Activated CD4-positive, alpha-beta memory T cell treated with anti-CD3 and anti-CD28 coated beads for 36 hours (primary cell): Measurements from ENCODE around the gene AFG3L2. TPM values are rescaled to one million over a fixed set of nuclear protein-coding genes. Genes with fewer than 3 reads are reported as not detected.

Experiments used
- CTCF ChIA-PET: fragments of 350-600 bp; sonication (Branson Sonifier 250); formaldehyde crosslinking; loops from one replicate; lab custom pipeline; 2021; ENCODE audit warnings: antibody characterized with exemption, inconsistent platforms; lab: Charles Lee
- POLR2A ChIA-PET: fragments of 350-600 bp; sonication (Branson Sonifier 250); formaldehyde crosslinking; loops from one replicate; lab custom pipeline; 2021; ENCODE audit warnings: antibody characterized with exemption; lab: Charles Lee
- DNase-seq: peaks from one replicate; pipeline ENCODE4 v3.0.0-alpha.2; 2020
- H3K27ac Mint-ChIP-seq: one replicate; pipeline ENCODE4 v1.8.0; 2021; ENCODE audit warnings: mixed read lengths
- H3K27me3 Mint-ChIP-seq: one replicate; pipeline ENCODE4 v1.8.0; 2021; ENCODE audit warnings: mixed read lengths
- H3K36me3 Mint-ChIP-seq: one replicate; pipeline ENCODE4 v1.8.0; 2021; ENCODE audit warnings: mixed read lengths
- H3K4me1 Mint-ChIP-seq: one replicate; pipeline ENCODE4 v1.8.0; 2021; ENCODE audit warnings: low read depth, mixed read lengths
- H3K4me3 Mint-ChIP-seq: one replicate; pipeline ENCODE4 v1.8.0; 2021; ENCODE audit warnings: mild to moderate bottlenecking, mixed read lengths
- H3K9me3 Mint-ChIP-seq: one replicate; pipeline ENCODE4 v1.8.0; 2021; ENCODE audit warnings: mixed read lengths
- intact Hi-C: fragments of 100-400 bp; cut with micrococcal nuclease; formaldehyde crosslinking; loops from one replicate; pipeline ENCODE4 v1.15.1; 2023
- total RNA-seq, 2 experiments: library from RNA; stranded (reverse); gene quantifications; one replicate each; pipeline ENCODE4 v1.2.3, GENCODE V29; 2021

Gene AFG3L2
- total RNA-seq, 2 experiments from 2014 or later, result 45.2 to 48.8 TPM

DNA sequence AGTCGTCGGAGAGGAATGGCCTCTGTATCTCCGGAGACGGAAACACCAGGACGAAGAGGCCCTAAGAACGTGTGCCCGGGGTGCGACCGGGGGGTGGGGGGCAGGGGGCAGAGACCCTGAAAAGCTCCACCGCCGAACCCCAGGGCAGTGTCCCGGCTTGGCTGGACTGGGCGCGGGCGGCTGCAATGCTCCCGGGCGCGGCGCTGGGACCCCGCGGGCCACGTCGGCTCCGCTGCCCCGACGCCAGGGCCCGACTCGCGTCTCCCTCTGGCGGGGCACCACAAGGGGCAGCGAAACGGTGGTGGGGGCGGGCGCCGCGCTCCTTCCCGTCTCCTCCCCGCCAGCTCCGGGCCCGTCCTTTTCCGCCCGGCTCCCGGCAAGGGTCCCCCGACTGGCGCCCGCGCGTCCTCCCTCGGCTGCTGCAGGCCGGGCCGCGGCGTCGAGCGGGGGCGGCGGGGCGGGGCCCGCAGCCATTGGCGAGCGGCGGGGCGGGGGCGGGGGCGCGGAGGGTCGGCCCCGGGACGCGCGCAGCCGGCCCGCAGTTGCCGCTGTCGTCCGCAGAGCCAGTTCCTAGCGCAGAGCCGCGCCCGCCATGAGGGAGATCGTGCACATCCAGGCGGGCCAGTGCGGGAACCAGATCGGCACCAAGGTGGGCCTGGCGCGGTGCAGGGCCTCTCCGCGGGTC lies 69.2 kb downstream of the AFG3L2 start, which contains the start of gene TUBB6:
TSS of gene TUBB6 (plus strand) at position 541 of the 685 bp plus-strand sequence. CDS start at position 593, 52 bp downstream.
- DNase-seq, result peak; percentile 48
- Mint-ChIP-seq H3K4me1 (peaks cover 10% of the 10 kb centered on the region), H3K9me3 (peaks cover 6% of the 10 kb centered on the region), H3K36me3 (peaks cover 6% of the 10 kb centered on the region), H3K27me3 (peaks cover 41% of the 10 kb centered on the region), H3K27ac (no peak within 1 kb of the TSS), H3K4me3 (peak within 1 kb of the TSS; percentile 72)
- POLR2A ChIA-PET, result no interaction called here
- CTCF ChIA-PET, result interaction anchor here (0.6 kb wide), 1 partner anchor 396 kb away, joined by 3 read pairs; no protein-coding TSS in a partner anchor
- intact Hi-C loops, result no loop called here

DNA sequence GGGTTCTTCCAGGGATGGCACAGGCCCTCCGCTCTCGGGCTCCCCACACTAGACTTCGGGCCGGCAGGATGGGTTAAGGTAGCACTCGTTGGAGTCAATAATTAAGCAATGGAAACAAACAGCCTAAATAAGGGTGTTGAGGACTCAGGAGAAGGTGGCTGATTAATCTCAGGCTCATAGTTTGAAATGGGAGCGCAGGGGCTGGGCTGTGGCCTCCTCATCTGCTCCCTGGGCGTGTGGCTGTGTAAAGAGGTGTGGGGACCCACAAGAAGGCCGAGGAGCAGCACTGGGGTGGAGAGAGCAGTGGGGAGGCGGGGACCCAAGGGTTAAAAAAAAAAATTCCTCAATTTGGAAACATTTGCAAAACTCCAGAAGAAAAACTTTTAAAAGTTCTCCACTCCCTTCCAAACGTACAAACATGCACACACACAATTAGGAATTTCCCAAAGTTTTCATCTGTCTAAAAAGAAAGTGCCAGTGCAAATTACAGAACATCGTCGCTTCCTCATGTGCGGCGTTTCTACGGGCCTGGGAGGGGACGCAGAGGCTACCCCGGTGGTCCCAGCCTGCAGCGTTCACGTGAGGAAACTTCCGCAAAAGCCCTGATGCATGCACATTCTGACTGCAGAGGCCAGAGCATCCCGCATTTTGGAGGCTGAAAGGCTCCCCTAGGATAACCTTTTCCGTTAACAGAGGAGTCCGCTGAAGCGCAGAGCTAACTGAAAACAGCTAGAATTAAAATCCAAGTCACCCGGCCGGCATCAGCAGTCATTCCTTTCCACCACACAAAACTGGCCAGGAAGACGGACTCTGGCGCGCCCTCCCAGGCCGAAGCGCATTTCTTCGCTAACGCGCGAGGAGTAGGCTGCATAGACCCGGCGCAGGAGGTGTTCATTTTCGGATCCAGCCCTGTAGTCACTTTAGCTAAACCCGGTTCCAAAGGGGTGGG lies 70.0 kb downstream of the AFG3L2 start:
- intact Hi-C loops, result no loop called here
- H3K27me3 Mint-ChIP-seq, result peaks cover 41% of the 10 kb centered on the region
- no peak for DNase-seq

DNA sequence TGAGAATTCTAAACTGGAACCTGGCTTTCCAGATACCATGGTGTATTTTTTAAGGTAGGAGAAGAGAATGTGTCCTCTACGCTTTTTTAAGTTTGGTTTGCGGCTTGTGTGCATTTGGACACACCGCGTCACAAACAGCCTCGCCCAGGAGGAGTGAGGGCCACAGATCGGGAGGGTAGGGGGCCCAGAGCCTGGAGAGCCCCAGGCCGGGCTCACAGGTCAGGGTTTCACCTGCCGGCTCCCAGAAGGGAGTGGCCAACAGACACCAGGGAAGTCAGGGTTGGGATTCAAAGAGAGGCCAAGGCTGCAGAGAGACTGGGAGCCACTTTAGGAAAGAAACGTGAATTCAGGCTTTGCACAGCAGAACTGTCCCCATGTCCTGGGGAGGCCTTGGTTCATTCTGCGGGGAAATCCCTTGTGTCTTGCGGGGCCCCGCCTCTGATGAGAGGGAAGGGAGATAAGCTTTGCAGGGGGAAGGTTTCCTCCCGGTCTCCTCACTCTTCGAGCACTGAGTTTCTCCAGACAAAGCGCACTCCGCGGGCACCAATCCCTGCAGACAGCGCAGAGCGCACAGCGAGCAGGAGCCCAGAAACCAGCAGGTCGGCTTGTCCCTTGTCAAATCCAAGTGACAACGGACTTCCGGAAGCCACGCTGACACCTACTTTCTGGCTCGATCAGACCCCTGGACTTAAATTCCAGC lies 70.9 kb downstream of the AFG3L2 start:
- DNase-seq, result no peak
- POLR2A ChIA-PET, result no interaction called here
- H3K36me3 Mint-ChIP-seq, result peaks cover 2% of the 10 kb centered on the region
- peaks cover 10% of the 10 kb centered on the region for H3K4me1 Mint-ChIP-seq
- CTCF ChIA-PET, result no interaction called here
- H3K9me3 Mint-ChIP-seq, result no peaks in the 10 kb centered on the region
- intact Hi-C loops, result no loop called here
- no peak overlapping the region for H3K27ac Mint-ChIP-seq
- peaks cover 40% of the 10 kb centered on the region for H3K27me3 Mint-ChIP-seq
- H3K4me3 Mint-ChIP-seq, result no peak overlapping the region

More for the DNA sequence above, 70.0 kb downstream of the AFG3L2 start:
- no peak overlapping the region for H3K27ac Mint-ChIP-seq
- peaks cover 10% of the 10 kb centered on the region for H3K4me1 Mint-ChIP-seq
- H3K9me3 Mint-ChIP-seq, result peaks cover 3% of the 10 kb centered on the region
- peak overlapping the region; percentile 72 for H3K4me3 Mint-ChIP-seq
- peaks cover 6% of the 10 kb centered on the region for H3K36me3 Mint-ChIP-seq
- ChIA-PET CTCF (interaction anchor here (0.6 kb wide), 1 partner anchor 395 kb away, joined by 3 read pairs; no protein-coding TSS in a partner anchor), POLR2A (no interaction called here)

DNA sequence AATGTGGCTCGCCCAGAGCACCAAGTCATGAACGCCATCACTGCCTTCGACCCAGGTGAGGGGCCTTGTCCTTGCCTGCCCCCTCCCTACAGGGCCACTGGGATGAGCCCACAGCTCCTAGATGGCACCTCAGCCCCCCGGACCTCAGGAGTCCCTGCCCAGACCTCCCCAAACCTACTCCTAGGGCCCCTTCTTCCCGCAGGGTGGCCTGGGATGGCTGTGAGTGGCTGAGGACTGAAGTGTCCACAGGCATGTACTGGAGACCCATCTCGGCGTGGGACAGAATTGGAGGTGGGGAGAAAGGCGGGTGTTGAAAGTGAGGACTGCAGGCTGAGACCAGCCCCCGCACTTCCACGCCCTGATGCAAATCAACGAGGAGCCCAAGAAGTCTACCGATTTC lies 71.8 kb downstream of the AFG3L2 start:
- H3K4me3 Mint-ChIP-seq, result no peak overlapping the region
- CTCF ChIA-PET, result no interaction called here
- H3K27ac Mint-ChIP-seq, result no peak overlapping the region
- H3K4me1 Mint-ChIP-seq, result peaks cover 10% of the 10 kb centered on the region
- no peak for DNase-seq
- intact Hi-C loops, result no loop called here
- peaks cover 36% of the 10 kb centered on the region for H3K27me3 Mint-ChIP-seq
- no peaks in the 10 kb centered on the region for H3K9me3 Mint-ChIP-seq
- POLR2A ChIA-PET, result no interaction called here
- H3K36me3 Mint-ChIP-seq, result peaks cover 2% of the 10 kb centered on the region

DNA sequence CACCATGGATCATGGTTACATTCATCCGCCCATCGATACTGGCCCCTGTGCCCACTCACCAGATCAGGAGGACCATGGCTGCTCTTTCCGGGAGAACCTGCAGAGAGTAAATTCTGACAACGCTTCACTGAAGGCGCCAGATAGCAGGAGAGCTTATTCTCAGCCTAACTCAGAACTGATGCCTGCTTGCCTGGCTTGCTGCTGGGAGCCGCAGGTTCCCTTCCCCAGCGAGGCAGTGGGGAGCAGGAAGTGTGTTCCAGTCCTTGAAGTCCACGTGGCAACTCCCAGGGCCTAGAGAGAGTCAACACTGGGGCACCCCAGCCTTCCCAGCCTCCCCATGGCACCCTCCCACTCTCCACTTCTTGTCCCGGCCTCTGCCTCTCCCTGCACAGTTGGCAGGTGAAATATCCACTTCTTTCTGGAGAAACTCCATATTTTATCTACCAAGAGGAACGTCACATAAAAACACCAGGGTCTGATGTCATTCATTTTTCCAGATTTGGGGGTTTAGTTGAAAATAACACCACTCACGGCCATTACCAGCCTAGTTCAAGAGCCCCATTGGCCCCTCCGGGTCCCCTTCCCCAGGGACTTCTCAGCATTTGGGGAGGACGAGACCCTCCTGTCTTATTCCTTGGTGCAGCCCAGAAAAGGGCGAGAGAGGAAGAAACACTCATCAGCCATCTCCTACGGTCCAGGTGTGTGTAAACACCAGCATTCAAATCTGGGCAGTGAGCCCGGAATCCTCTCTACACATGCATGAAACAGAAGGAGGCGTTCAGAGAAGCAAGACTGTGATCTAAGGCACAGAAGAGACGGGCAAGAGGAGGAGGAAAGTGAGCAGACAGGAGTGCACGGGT lies 72.4 kb downstream of the AFG3L2 start:
- intact Hi-C loops, result no loop called here
- CTCF ChIA-PET, result no interaction called here
- Mint-ChIP-seq H3K27me3 (peaks cover 33% of the 10 kb centered on the region), H3K4me1 (peaks cover 10% of the 10 kb centered on the region), H3K36me3 (no peaks in the 10 kb centered on the region), H3K9me3 (no peaks in the 10 kb centered on the region), H3K27ac (no peak overlapping the region), H3K4me3 (no peak overlapping the region)
- no peak for DNase-seq
- POLR2A ChIA-PET, result no interaction called here

DNA sequence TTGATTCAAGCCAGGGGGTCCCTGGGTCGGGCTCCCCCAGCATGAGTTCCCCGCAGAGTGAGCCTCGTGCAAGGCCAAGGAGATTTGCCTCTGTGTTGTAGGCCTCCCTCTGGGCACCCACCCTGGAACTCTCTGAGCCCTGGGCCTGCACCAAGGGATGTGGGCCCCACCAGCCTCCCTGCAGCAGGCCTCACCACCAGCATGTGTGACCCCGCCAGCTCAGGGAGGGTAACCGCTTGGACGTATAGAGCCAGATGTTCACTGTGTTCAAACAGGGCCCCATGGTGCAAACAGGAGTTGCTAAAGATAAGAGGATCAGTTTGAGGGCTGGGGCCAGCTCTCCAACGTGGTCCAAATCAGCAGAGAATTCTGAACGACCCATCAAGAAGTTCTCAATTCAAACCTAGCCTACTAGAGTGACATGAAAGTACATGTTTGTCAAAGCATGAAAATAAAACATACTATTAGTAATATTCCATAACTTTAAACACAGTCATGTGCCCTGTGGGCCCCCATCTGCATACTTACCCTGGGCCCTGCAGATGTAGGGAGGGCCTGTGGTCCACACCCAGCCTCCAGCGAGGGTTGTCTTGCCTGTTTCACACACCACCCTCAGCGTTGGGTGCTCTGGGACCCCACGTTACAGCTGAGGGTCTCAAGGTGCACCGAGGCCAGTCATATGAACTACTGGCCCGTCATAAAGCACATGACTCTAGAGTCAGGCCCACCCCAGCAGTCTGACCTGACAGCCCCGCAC lies 74.5 kb downstream of the AFG3L2 start:
- H3K27me3 Mint-ChIP-seq, result peaks cover 27% of the 10 kb centered on the region
- intact Hi-C loops, result no loop called here
- DNase-seq, result no peak
- H3K4me1 Mint-ChIP-seq, result peaks cover 10% of the 10 kb centered on the region
- H3K27ac Mint-ChIP-seq, result no peak overlapping the region
- H3K9me3 Mint-ChIP-seq, result no peaks in the 10 kb centered on the region
- CTCF ChIA-PET, result no interaction called here
- no peak overlapping the region for H3K4me3 Mint-ChIP-seq
- POLR2A ChIA-PET, result no interaction called here
- H3K36me3 Mint-ChIP-seq, result no peaks in the 10 kb centered on the region

DNA sequence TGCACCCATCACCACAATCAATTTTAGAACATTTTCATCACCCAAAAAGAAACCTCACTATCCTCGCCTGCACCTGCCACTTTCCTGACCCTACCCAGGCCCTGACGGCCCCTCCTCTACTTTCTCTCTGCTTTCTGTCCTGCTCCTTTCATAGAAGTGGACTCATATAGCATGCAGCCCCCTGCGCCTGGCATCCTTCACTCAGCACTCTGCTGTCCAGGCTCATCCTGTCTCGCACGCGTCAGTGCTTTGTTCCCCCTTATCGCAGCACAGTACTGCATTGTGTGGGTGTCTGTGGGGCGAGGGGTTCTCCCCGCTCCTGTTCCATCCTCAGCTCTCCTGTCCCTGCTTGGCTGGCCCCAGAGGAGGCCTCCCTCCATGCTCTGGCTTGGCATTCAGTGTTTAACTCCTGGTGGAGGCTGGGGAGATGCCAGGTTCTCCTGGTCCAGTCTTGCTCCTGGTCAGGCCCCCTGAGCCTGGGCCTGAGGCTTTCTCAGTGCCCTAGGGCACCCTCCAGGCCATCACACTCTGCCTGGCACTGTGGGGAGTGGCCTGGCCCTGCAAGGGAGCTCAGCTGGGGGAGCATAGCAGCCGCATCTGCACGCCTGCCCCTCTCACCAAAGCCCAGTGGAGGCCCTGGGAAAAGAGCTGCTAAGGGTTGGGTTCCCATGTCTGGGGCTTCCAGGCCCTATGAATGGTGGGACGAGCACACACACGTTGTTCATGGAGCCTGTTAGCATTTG lies 75.6 kb downstream of the AFG3L2 start:
- CTCF ChIA-PET, result interaction anchor here (1.3 kb wide), 1 partner anchor 27 kb away, joined by 3 read pairs; no protein-coding TSS in a partner anchor
- Mint-ChIP-seq H3K27me3 (peaks cover 17% of the 10 kb centered on the region), H3K4me1 (no peaks in the 10 kb centered on the region), H3K36me3 (no peaks in the 10 kb centered on the region), H3K4me3 (no peak overlapping the region), H3K9me3 (no peaks in the 10 kb centered on the region), H3K27ac (no peak overlapping the region)
- POLR2A ChIA-PET, result no interaction called here
- DNase-seq, result no peak
- intact Hi-C loops, result no loop called here

DNA sequence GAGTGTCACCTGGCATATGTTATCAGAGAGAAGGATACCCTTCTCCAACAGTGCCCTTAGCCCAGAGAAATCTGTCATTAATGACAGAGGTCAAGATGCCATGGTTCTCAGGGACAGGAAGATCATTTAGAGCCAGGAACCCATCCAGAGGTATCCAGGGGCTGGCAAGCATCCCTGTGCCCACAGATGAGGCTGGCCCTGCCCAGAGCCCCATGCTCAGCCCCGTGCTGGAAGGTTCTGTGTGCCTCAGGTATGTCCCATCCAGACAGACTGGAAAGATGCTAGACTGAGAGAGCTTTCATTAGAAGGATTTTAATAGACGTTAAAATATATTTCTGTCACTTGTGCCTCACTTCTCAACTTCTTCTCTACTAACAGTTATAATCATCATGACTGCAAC lies 77.2 kb downstream of the AFG3L2 start:
- ChIA-PET CTCF (interaction anchor here (1.3 to 2.5 kb wide), 2 partner anchors 28 kb away, joined by 3 to 8 read pairs; no protein-coding TSS in a partner anchor), POLR2A (no interaction called here)
- no peaks in the 10 kb centered on the region for H3K36me3 Mint-ChIP-seq
- H3K9me3 Mint-ChIP-seq, result no peaks in the 10 kb centered on the region
- H3K4me1 Mint-ChIP-seq, result no peaks in the 10 kb centered on the region
- H3K27me3 Mint-ChIP-seq, result peaks cover 11% of the 10 kb centered on the region
- H3K27ac Mint-ChIP-seq, result no peak overlapping the region
- H3K4me3 Mint-ChIP-seq, result no peak overlapping the region
- intact Hi-C loops, result no loop called here
- no peak for DNase-seq

DNA sequence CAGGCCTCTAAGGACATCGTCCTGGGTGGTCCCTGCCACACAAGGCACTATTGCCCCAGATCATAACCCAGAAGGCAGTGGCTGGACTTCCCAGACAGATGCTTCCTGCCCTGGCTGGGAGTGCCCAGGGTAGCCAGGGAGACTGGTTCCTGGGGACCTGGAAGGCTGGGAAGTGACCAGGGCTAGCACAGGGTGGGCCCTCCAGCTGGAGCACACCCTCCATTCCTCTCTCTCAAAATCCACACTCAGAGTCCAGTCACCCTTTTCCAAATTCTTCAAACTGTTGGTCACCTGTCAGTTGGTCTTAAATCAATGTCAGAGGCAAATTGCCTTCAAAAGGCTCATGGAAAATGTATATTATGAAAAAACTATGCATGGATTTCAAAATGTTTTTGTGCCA lies 80.6 kb downstream of the AFG3L2 start:
- DNase-seq, result no peak
- intact Hi-C loops, result no loop called here
- POLR2A ChIA-PET, result no interaction called here
- Mint-ChIP-seq H3K27ac (no peak overlapping the region), H3K36me3 (no peaks in the 10 kb centered on the region), H3K27me3 (peaks cover 20% of the 10 kb centered on the region), H3K4me1 (no peaks in the 10 kb centered on the region), H3K4me3 (no peak overlapping the region), H3K9me3 (no peaks in the 10 kb centered on the region)
- CTCF ChIA-PET, result no interaction called here

DNA sequence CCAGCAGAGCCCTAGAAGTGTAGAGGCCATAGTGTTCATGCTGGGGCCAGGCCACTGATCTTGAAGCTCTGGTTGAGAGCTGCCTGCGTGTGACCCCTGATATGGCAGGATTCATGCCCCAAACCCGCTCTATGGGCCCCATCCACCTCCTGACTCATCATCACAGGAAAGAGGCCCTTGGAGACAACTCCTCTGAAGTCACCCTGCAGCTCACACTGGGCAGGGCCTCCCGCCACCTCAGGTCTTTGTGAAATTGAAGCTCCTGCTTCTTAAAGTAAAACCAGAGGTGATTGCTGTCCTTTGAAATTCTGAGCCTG lies 81.0 kb downstream of the AFG3L2 start:
- intact Hi-C loops, result no loop called here
- Mint-ChIP-seq H3K4me1 (no peaks in the 10 kb centered on the region), H3K27me3 (peaks cover 22% of the 10 kb centered on the region), H3K9me3 (no peaks in the 10 kb centered on the region), H3K4me3 (no peak overlapping the region), H3K36me3 (no peaks in the 10 kb centered on the region), H3K27ac (no peak overlapping the region)
- ChIA-PET CTCF (no interaction called here), POLR2A (no interaction called here)
- no peak for DNase-seq
